ENCODE measurements around the gene FUOM.

The FUOM gene

DNA sequence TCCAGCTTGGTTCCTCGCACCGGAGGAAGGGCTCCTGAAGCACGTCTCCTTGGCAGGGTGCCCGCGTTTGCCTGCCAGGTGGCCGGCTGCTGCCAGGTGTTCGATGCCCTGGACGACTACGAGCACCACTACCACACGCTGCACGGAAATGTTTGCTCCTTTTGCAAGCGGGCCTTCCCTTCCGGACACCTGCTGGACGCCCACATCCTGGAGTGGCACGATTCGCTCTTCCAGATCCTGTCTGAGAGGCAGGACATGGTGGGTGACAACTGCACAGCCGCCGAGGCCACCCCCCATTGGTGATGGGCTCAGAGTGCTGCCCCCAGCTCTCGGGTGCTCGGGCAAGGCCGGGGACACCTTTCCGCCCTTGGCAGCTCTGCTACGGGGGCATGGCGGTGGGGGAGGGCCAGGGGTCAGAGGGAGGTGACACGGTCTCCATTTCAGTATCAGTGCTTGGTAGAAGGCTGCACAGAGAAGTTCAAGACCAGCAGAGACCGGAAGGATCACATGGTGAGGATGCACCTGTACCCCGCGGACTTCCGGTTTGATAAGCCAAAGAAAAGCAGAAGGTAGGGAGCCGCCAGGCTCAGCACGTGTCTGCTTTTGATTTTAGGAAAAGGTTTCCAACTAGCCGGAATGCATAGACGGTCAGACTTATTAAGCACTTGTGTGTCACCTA, 48.0 kb downstream of the FUOM start:
- DNase-seq, result no peak

DNA sequence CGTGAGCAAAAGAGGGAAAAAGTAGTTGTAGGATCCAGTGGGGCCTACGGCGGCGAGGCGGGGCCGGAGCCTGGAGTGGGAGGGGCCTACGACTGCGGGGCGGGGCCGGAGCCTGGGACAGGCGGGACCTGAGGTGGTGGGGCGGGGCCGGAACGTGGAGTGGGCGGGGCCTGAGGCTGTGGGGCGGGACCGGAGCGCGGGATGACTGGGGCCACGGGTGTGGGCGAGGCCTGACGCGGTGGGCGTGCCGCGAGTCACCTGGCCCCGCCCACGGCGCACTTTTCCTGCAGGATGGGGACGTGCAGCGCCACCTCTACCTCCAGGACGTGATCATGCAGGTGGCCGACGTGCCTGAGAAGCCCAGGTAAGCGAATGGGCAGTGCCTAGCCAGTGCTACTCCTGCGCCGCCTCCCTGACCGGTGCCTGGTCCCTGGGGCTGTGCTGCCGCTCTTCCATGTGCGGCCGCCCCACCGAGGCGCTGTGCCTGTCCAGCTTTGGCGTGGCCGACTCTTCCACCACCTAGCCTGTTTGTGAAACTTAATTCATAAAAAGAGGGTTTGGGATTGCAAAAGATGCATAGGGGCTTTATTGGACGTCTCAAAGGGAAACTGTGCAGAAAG, 48.6 kb downstream of the FUOM start:
- DNase-seq, result peak in 1 of 2 experiments; percentile 29

DNA sequence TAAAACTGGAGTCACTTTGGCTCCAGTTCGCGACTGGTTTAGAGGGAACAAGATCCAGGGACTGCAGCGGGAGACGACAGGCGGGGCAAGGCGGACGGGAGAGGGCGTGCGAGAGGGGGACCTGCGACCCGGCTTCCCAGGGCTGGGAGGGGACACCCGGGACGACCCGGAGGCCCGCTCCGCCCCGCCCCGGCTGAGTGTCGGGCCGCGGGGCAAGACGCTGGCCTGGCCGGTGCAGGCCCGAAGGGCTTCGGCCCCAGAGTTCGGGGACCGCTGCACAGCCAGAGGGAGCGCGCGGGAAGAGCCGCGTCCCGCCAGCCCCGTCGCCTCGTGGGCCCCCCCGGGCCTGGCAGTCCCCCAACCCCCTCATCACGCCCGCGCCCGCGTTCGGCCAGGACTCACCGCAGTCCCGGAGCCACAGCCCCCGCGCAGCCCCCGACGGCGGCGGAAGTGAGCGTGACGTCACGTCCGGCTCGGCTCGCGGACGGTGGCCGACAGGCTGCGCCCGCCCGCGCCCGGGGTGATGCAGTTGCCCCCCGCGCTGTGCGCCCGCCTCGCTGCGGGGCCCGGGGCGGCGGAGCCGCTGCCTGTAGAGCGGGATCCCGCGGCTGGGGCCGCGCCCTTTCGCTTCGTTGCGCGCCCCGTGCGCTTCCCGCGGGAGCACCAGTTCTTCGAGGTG, 49.3 kb downstream of the FUOM start, which contains the start of the genes TUBGCP2 and ZNF511:
TUBGCP2 (minus strand) TSS at position 452 of the 679 bp plus-strand sequence. CDS start 5,931 bp downstream, outside the sequence.
ZNF511 (plus strand) TSS at position 494 of the 679 bp plus-strand sequence; CDS start at position 524, 30 bp downstream.
- DNase-seq, result peak in 1 of 2 experiments; percentile 37

DNA sequence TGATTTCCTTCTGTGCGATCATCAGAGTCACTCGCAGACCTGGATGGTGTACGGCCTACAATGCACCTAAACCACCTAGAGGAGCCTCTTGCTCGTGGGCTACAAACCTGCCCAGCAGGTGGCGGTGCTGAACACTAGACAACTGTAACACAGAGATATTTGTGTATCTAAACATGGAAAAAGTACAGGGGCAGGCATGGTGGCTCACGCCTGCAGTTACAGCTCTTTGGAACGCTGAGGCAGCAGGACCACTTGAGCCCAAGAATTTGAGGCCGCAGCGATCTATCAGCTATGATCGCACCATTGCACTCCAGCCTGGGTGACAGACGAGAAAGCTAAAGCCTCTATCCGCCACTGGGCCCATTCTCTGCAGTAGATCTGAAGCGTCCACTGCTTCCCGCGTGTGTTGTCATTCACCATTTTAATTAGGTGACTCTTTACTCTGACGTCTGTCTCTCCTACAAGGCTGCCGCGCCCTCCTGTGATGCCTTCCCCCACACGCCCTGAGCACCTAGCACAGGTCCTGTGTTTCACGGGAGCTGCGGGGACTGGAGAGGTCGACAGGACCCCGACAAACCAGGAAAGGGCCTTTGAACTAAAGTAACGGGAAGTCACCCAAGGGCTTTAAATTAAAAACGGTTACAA, 49.9 kb downstream of the FUOM start:
- peak in 1 of 2 experiments; percentile 26 for DNase-seq

DNA sequence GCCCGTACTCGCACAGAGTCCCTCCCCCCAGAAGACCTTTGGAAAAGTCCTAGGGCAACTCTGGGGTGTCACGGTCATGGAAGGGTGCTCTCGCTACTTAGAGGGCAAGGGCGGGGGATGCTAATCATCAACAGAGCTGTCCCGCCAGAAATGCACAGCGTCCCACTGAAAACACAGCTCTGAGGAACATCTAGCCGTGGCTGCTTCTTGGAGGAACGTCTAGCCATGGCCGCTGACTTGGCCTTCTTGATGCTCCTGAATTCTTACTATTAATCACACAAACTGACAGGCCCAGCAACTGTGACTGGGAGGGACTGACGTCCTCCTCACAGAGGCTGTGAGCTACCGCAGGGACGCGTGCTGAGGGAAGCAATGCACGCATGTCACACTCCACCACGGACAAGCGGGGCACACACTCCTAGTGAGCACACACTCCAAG, 50.9 kb downstream of the FUOM start:
- DNase-seq, result no peak

DNA sequence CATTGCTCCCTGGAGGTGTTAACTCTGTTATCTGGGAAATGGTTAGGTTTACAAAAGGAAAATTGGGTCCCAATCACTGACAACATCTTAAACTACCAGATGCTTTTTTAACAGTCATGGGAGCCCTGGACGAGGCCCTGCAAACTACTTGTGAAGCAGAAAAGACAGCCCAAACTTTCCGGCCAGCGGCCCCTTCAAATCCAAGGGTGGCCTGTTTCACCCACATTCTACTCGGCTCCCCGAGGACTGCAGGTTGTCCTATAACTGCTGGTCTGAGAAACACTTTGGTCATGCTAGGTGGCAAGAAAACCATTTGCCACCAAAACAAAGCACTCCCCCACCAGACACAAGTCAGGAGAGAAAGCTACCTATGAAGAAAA, 51.7 kb downstream of the FUOM start:
- no peak for DNase-seq
